Hippocampal formation (tissue), 2 donors: ENCODE results near the gene TMEM63C.

ENCODE experiments used
- DNase-seq, 2 donors: peaks; one replicate each; lab custom pipeline; 2025; lab: John Stamatoyannopoulos, UW

TMEM63C gene

DNA sequence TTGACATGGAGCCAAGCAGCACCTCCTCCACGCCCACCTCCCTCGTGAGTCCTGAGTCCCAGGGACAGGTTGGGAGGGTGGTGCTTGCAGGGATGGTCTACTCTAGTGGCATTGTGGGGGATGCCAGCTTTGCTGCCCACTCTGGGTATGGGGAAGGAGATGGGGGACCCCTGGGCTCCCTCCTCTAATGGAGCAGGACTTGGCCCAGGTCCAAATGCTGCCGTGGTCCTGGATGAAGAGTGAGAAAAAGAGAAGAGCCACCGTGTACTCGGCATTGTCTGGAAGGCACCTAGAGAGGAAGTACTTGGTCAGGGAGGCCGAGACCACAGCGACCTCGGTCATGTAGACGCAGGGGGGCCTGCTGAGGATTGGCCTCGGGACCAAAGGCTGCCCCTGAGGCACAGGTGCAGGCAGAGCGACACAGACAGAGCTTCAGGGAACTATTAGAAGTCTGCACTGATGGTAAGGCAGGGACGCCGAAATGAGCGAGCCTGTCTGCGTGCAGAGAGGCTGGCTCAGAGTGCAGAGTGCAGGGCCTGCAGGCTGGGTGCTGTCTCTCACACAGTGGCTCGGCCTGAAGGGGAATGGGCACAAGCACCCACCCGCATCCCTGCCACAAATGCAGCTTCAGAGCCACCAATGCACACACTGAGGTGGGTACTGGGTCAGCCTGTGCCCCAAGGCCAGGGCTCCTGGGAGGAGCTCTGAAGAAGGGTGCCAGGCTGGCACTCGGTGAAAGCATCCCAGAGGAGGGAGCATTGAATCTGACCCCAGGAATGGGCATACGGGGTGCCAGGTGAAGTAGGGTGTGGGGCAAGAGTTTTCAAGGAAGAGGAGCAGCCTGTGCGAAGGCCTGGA lies 72.0 kb downstream of the TMEM63C start:
- no peak for DNase-seq

DNA sequence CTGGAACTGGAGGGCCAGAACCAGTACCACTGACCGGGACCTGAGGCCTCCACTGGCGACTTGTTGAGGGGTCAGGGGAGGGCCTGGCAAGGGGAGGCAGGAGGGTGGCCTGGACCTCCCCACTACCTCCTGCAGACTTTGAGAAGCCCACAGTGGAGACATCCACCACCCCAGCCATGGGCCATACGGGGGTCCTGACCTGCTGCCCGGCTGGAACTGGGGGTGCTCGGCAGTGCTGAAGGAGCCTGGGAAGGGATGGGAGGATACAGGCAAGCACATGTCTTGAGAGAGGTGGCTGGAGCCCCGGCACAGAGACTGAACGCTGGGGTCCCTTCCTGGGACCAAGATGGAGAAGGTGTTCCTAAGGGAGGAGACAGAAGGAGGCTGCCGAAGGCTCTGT lies 75.1 kb downstream of the TMEM63C start:
- DNase-seq = no peak

DNA sequence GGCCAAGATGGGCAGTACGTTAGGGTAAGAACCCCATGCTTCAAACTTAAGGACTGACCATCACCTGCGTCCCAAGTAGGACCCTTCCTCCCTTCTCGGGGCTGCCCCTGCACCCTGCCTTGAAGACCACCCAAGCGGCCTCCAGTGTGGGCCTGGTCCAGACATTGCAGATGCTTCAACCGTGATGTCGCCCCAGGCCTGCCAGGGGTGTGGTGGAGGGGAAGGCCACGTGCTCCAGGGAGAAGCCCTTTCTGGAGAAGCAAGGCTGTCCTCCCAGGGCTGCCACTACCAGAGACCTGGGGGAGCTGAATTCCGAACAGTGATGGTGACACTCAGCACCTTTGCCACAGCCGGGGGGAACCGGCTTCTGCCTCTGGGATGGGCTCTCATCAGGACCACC lies 76.1 kb downstream of the TMEM63C start:
- no peak for DNase-seq

DNA sequence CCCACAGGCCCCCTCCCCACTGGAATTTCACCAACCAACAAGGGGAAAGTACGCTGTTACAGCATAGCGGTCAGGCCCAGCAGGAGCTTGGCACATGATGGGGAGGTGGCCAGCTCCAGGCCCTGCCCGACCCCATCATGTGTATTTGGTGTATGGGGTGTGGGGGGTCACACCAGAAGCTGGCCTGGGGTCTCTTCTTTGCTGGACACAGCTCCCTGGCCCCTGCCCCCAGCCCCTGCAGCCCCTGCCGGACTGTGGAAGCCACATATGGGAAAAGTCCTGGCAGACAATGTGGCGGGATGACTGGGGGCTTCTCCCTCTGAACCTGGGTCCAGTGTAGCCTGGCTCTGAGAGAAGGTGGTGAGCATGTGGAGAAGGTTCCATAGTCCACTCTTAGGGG lies 77.0 kb downstream of the TMEM63C start:
- DNase-seq = no peak

DNA sequence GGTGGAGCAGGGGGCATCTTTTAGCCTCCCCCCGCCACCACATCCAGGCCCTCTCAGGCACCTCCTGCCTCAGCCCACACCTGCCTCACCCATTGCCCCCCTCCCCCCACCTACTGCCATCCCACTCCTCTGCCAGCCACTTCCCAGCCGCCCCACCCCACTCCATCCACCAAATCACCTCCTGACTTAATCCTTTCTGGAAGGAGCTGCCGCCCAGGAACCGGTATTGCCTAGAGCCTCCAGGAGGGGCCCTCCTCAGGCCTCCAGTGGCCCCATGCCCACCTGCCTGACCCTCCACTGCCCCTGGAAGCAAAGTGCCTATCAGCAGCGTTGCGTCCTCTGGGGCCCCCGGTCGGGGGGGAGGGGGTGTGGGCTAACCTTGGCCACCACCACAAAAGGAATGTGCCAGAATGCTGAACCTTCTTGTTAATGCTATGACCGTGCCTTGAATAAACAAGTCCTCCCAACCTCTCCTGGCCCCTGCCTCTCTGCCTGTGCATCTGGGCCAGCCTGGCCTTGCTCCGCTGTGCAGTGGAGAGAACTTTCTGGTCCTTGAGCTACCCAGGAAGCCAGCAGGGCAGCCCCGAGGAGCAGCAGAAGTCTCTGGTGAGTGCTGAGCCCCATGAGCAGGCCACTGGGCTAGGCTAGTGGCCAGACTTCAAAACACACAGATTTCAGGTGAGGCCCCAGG lies 77.6 kb downstream of the TMEM63C start:
- DNase-seq = no peak

DNA sequence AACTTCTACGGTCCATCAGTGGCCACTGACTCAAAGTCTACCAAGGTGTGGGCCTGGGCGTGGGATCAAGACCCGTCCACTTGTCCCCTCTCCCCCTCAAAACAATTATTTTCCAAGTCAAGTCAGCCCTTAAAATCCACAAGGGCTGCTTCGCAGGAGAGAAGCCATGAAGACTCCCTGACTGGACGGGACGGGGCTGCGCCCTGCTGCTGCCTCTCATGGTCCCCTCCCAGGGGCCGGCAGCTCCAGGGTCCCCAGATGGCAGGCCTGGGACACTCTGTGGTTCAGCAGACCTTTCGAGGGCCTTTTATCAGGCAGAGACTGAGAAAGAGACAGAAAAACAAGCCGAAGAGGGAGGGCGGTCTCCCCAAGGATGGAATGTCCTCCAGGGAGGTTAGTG lies 78.6 kb downstream of the TMEM63C start:
- DNase-seq = no peak

DNA sequence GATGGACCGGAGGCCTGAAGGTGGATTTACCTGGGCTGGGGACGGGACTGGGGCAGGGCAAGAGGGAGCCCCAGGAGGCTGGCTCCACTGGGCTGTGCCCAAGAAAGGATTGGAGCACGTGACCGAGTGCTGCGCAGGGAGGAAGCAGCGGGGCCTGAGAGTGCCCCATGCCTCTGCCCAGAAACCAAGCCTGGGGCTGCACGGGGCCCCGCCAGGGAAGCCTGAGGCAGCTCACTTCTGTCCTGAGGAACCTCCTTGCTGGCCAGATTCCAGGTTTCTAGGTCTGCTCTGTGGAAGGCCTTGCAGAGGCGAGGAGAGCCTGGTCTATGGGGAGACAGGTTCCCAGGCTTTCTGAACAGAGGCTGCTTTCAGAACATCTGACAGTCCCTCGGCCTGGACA lies 79.0 kb downstream of the TMEM63C start:
- no peak for DNase-seq

DNA sequence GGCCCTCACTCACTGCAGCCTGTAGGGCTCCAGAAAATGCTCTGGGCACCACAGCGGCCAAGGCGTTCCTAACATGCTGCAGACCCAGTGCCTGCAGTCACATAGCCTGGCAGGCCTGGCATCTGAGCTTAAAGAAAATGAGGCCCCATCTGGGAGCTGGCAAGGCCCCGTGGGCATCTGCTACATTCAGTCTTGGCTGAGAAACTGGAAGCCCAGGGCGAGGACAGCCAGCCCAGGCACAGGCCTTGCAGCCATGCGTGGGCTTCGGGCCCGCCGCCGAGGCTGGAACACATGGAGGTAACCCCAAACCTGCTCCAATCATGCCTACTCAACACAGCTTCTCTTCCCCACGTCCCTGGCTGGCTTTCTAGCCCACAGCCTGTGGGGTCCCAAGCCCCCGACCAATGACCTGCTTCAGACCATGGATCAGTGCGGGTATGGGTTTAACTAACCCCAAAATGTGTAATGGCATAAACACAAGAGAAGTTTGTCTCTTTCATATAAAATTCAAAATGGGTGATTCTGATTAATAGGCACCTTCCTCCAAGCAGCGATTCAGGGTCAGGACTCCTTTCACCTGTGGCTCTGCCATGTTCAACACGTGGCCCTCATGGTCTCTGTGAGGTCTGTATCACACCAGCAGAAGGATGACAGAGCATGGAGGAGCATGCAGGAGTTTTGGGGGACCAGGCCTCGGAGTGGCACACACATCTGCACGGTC lies 83.0 kb downstream of the TMEM63C start:
- DNase-seq = no peak

DNA sequence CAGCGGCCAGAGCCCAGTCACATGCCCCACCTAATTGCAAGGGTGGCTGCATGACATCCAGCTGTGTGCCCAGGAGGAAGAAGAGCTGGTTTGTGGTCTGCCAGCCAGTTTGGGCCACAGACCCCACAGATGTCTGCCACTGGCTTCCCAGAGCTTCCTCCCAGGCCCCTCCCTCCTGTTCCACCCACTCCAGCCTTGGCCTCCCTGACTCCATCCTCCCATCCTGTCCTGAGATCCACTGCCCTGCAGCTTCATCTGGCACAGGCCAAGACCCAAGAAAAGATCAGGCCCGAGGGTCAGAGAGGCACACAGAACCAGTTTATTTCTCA lies 83.6 kb downstream of the TMEM63C start:
- no peak for DNase-seq

DNA sequence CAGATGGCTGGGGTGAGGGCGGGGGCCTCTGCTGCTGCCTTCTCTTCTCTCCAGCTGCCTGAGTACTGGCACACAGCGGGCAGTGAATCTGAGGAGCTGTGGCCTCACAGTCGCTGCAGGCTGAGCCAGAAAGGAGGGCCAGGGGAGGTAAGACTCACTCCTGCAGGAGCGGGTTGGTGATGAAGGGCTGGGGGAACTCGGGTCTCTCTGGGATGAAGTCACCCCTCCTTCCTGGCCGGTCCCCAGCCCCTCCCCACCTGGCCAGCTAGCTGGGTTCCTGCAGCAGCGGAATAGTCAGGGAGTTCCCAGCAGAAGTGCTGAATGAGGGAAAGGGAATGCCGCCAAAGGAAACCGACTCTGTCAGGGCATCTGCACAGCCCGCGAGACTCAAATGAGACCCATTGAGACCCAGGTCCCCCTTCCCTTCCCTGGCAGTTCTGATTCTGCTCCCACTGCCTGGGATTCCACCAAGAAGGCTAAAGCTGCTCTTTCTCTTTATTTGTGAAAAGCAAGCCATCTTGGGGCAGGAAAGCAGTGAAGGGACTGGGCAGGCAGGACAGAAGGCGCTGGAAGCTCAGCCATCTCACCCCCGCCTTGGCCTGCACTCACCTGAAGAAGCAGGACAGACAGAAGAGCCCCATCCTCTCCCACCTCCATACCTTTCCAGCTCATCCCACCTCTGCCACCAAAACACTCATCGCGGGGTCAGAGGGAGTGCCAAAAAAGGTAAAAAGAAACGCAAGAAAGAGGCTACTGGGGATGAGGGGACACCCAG lies 84.2 kb downstream of the TMEM63C start:
- no peak for DNase-seq

DNA sequence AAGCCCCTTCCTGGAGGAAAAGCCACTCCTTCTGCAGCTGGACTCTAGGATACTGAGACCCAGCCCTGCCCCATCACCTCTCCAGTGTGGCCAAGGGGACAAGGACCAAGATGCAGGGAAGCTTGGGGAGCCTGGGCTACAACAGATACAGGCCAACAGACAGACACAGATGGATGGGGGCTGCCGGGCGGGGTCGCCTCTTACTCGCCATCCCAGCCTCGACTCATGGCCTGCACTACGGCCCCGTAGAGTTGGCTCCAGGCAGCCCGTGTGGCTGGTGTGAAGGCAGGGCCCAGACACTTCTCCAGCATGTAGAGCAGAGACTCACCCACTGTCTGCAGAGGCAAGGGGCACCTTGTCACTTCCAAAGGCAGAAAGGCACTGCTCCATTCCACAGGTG lies 84.7 kb downstream of the TMEM63C start:
- DNase-seq = no peak

DNA sequence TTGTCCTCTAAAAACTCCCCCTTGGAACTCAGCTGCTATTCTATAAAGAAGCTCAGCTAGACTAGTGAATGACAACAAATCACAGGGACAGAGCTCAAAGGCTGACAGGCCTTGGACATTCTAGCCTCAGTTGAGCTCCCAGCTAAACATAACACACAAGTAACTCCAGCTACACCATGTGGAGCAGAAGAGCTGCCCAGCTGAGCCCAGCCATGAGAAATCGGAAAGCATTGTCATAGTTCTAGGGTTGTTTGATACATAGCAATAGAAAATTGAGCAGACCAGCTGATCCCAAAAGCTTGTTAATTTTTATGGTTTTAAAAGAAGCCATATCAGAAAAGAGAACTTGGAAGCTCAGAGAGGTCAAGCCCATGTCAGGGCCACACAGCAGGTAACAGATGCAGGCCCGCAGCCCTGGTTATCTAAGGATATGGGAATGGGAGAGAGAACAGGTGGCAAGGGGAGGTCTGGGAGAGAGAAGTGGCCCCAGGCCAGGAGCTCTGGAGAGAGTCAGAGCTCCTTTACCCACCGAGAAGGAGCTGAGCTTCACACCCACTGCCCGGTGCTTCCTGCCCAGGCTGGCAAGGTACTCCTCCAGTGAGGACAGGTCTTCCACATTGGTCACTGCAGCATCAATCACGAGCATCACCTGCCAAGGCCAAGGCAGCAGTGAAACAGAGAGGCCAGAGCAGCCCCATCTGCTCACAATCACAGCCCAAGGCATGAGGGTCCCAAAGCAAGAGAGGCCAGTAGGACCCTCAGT lies 86.5 kb downstream of the TMEM63C start:
- DNase-seq = no peak

DNA sequence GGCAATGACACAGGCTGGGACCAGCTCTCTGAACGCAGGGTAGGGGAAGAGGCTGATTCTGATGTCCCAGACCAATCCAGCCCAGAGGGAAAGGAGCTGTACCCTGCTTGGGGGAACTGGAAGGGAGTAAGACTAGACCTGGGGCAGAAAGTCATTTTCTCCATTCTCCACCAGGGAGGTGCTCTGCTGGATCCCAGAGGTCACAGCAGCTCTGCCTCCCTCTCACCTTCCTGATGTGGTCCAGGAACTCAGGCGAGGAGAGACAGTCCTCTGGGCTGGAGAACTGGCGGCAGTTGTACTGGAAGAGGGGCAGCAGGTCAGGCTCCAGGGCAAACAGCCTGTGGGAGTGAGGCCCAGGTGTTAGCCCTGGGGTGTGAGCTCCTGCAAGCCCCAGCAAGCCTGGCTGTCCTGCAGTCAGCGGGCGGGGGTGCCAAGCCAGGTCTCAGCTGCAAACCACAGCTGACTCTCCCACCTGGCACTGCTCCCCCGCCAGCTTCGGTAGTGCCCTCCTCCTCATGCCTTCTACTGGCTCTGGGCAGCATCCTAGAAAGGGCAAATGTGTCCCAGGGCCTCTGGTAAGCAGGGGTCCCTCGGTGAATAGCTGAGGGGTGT lies 87.5 kb downstream of the TMEM63C start:
- DNase-seq = no peak

DNA sequence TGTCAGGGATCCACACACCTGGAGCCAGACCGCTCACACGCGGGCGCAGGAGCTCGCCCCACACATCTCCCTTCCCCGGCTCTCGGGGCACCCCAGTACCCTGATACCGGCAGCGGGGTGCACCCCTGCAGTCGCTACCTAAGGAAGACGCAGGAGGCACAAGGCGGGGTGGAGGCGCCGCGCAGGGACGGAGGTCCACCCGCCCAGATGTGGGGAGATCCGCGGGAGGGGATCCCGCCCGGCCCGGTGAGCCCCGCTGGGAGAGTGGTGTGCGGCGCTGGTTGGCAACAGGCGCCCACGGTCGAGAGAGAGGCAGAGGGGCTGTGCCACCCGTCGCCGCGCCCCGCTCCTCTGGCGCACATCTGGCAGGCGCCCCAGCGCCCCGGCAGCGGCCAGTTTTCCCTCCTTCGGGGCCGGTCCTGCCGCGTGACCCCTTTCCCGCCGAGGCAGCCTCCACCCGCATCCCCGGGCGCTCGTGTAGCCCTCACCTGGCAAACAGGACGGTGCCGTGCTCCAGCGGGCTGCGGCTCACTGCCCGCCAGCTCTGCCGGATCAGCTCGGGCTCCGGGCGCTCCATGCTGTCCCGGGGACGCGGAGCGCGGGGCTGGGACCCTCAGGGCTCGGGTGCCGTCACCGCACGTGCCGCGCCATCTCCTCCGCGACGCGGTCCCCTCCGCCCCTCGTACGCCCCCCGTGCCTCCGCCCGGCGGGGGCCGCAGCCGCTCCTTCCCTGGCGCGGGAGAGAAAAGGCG lies 88.9 kb downstream of the TMEM63C start:
- no peak for DNase-seq

DNA sequence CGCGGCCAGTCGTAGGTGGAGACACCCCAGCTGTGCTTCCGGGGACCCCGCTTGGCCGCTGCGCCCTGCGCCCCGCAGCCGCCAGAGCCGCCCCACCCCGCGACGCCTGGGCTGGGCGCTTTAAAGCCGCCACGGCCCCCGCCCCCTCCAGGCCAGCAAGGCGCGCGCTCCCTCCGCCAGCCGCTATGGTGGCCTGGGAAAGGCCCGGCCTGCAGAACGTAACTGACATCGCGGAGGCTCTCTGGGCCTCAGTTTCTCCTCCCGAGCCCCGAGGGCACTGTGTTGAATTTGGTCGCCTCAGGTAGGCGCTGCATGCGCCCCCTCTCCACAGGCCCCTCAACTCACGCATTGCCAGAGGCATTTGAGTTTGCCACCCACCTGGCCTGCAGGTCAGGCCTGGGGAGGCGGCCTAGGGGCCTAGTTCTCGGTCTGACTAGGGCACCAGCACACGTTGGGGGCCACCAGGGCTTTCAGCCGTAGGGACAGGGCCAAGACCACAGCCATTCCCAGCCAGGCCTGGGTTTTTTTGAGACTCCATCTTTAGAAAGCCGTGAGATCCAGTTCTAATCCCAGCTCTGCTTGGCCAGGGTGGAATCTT lies 89.6 kb downstream of the TMEM63C start, which contains the start of gene NGB:
NGB (minus strand) TSS at position 94 of the 598 bp plus-strand sequence. CDS start 269 bp downstream, outside the sequence.
- DNase-seq = no peak

DNA sequence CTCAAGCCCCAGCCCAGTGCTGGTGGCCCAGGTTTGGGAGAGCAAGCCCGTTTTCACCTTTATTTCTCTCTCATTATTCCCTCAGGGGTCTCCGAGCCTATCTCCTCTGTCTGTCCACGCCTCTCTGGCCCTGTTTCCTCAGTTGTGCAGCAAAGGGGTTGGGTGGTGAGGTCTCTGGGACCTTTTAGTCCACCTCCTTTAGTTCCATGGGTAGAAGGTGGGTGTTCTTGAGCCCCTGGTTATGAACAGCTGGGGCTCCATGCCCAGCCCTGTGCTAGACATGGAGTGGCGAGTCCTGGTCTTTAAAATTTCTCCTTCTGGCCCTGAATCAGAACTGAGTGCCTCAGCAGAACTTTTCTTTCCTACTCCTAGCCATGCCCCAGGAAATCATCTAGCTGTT lies 90.7 kb downstream of the TMEM63C start:
- DNase-seq = no peak

DNA sequence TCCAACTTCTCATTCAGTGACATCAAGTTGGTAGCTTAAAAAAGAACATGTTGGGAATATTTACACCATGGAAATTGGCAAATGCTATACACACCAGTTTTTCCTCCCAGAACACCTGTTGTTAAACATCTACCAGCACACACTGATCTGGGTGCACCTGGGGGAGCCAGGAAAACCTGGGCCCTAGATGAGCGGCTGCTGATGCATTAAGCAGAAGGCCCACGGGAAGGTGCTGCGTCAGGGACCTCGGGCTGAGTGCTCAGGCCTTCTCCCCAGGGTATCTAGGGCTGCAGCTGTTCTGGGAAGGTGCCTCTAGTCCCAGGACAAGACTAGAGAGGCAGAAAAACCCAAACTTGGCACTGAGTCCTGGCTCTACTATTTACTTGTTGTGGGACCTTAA lies 92.2 kb downstream of the TMEM63C start:
- no peak for DNase-seq

DNA sequence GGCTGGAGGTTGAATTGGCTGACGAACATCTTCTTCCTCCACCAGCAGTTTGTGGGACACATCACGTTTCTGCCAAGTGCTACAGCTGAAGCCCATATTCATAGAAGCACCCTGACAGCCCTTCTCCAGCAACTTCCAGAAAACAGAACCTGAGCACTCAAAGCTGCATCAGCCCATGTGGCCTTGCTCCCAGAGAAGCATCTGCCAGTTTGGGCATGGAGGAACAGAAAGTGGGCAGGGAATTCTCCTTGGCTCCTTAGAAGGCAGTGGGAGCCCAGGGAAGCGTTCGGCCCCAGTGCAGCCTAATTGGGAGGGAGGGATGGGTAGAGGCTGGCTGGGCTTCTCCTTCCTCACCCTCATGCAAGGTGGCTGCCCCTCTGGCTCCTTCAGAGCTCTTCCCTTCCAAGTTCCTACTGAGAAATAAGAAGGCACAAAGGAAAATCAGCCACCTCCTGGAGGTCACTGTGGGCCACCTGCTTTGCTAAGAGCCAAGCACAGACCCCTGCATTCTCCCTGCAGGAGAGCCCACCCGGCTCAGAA lies 93.5 kb downstream of the TMEM63C start:
- peak in 1 of 2 donors; percentile 15 for DNase-seq

DNA sequence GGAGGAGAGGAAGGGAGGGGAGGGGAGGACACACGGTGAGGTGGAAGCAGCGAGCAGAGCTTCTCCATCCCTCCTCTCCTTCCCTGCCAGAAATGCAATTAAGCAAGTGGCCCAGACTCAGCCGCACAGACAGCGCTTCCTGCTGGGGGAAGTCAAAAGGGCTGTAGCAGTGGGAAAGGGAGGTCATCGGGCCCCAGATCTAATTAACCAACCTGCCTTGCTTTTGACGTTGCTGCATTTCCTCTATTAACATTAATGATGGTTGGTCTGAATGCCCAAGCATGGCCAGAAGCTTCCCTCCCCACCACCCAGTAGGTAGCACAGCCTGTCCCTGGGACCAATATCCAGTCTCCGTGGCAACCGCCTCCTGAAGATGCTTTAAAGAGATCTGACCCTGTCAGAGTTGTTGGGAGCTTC lies 94.0 kb downstream of the TMEM63C start:
- DNase-seq = no peak
